Measurements from ENCODE around the gene LCE1D. TPM values are rescaled to one million over a fixed set of nuclear protein-coding genes. Genes with fewer than 3 reads are reported as not detected.

Gene LCE1D, protein sequence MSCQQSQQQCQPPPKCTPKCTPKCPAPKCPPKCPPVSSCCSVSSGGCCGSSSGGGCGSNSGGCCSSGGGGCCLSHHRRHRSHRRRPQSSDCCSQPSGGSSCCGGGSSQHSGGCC
- not detected for total RNA-seq
- long read RNA-seq: 0 reads

DNA sequence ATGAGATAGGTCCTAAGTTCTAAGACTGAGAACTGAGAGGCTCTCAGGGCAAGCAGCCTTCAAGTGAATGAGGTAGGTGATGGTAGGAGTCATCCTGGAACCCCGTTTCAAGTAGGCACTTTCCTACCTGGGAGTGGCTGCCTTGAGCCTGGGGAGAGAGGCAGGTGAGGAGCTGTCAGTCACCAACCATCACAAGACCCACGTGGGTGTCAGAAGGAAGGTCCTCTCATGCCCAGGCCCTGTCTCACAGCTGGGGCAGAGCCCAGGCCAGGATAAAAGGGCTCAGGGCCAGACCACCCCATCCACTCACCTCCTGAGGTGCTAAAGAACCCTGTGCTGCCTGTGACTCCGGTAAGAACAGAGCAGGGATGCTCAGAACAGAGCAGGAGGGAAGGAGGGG lies at the start of gene LCE1D:
Gene LCE1D, plus strand, starts transcription at position 301 of the 400 bp plus-strand sequence. CDS start 1,074 bp downstream, outside the sequence.
- ATAC-seq (no peak), DNase-seq (ENCODE audit: missing footprints) (no peak)
- intact Hi-C loops (cut with DNase I): no loop called here

DNA sequence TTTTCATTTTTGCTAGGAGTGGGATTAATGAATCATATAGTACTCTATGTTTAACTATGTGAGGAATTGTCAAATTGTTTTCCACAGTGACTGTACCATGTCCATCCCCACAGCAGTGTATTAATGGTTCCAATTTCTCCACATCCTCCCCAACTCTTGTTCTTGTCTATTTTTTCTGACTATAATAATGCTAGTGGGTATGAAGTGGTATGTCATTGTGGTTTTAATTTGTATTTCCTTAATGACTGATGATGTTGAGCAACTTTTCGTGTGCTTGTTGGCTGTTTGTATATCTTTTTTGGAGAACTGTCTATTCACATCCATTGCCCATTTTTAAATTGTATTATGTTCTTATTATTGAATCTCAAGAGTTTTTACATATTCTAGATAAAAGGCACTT lies 48.7 kb upstream of the LCE1D start:
- intact Hi-C loops (cut with DNase I): no loop called here
- ATAC-seq (no peak), DNase-seq (ENCODE audit: missing footprints) (no peak)

DNA sequence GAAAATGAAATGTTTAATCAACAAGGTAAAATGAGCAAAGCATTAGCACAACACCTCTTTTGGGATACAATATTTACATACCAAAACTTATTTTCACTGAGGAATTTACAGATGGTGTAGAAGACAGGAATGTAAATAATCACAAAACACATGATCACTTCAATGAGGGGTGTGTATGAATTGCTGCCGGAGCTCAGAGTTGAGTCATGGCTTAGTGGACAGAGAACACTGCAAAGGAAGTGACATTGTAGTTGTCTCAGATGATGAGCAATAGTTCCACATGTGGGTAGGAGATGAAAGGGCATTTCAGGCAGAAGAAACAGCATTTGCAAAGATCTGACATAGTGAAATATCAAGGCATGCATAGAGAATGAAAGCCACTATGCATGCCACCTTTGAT lies 44.3 kb upstream of the LCE1D start:
- intact Hi-C loops (cut with DNase I): no loop called here
- no peak for DNase-seq (ENCODE audit: missing footprints)
- no peak for ATAC-seq

DNA sequence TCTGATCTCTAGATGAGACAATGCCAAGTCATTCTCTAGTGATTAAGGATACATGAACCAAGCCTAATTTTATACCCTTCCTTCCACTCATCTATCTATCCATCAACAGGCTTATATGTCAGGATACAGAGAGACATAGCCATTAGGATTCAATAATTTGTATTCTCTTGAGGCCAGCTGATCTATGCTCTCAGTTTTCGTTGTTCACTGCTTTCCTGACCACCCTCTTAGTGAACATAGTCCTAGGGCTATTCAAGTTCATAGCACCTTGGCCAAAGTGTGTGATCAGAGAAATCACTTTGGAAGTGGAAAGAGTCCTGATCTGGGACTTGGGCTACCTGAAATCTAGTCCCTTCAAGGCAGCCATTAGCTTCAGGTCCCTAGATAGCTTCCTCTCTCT lies 42.9 kb upstream of the LCE1D start:
- intact Hi-C loops (cut with DNase I): no loop called here
- no peak for DNase-seq (ENCODE audit: missing footprints)
- no peak for ATAC-seq

DNA sequence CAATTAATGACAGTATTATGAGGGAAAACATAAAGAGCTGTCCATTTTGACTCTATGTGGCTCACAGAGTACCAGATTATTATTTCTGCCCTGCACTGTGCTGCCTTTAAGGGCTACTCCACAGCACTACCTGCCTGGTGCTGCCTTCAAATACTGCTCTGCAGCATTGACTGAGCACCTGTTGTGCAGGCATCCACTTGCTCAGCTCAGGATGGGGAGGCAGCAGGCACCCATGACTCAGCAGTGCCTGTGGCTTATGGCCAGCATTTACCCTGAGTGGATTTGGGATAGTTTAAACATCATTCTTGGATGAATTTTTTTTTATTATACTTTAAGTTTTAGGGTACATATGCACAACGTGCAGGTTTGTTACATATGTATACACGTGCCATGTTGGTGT lies 39.6 kb upstream of the LCE1D start:
- no peak for DNase-seq (ENCODE audit: missing footprints)
- ATAC-seq: no peak
- intact Hi-C loops (cut with DNase I): no loop called here

DNA sequence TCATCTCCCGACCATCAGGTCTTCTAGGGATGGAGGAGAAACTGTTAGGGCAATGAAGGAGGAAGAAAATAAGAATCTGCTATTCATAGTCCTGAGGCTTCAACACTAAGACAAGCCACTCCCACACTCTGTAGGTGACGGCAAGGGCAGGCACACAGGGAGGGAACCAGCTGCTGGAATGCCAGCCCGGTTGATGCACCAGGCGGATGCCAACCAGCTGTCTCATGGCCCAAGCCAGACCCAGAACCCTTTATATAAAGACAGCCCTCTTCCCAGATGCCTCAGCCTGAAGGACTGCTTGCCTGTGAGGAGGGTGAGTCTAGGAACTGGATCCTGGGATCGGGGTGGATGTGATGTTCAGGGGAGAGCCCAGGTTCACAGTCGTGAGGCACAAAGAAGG lies 38.8 kb upstream of the LCE1D start, which contains the start of gene KPRP:
Gene KPRP, plus strand, starts transcription at position 279 of the 400 bp plus-strand sequence. CDS start 1,564 bp downstream, outside the sequence.
- DNase-seq (ENCODE audit: missing footprints) (no peak), ATAC-seq (no peak)
- intact Hi-C loops (cut with DNase I): no loop called here

DNA sequence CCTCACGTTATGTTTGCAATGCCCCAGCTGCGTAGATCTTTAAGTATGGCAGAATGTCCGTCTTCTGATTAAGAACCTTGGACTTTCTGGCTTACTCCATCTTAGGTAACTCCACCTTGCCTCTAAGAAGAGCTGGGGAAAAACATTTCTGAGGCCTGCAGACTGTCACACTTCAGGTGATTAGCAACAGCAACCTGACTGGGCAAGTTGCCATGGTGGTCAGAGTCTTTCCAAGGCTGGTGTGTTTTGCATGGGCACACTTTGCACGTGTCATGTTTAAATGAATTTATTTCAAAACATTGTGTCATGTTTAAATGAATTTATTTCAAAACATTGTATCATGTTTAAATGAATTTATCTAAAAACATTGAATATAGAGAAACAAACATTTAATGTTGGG lies 37.9 kb upstream of the LCE1D start:
- ATAC-seq (no peak), DNase-seq (ENCODE audit: missing footprints) (no peak)
- intact Hi-C loops (cut with DNase I): no loop called here

DNA sequence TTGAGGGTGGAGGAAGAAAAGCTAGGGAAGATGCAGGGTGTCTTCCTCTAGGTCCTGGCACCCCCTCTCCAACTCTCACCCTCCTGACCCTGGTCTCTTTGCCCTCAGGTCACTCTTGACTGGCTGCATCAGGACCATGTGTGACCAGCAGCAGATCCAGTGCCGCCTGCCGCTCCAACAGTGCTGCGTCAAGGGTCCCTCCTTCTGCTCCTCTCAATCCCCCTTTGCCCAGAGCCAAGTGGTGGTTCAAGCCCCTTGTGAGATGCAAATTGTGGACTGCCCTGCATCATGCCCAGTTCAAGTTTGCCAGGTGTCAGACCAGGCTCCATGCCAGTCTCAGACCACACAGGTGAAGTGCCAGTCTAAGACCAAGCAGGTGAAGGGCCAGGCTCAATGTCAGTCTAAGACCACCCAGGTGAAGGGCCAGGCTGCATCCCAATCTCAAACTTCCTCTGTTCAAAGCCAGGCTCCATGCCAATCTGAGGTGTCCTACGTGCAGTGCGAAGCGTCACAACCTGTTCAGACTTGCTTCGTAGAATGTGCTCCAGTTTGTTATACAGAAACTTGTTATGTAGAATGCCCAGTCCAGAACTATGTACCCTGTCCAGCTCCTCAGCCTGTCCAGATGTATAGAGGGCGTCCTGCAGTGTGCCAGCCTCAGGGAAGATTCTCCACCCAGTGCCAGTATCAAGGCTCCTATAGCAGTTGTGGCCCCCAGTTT lies 36.9 kb upstream of the LCE1D start:
- no peak for DNase-seq (ENCODE audit: missing footprints)
- ATAC-seq: no peak
- intact Hi-C loops (cut with DNase I): no loop called here

DNA sequence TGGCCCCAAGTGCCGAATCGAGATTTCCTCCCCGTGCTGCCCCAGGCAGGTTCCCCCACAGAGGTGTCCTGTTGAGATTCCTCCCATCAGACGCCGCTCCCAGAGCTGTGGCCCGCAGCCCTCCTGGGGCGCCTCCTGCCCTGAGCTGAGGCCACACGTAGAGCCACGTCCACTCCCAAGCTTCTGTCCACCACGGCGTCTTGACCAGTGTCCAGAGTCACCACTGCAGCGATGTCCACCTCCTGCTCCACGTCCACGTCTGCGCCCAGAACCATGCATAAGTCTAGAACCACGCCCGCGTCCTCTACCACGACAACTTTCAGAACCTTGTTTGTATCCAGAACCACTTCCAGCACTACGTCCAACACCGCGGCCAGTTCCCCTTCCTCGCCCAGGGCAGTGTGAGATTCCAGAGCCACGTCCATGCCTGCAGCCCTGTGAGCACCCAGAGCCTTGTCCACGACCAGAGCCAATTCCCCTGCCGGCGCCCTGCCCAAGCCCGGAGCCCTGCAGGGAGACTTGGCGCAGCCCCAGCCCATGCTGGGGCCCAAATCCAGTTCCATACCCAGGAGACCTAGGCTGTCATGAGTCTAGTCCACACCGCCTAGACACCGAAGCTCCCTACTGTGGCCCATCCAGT lies 35.9 kb upstream of the LCE1D start:
- ATAC-seq (no peak), DNase-seq (ENCODE audit: missing footprints) (peak; percentile 67)
- intact Hi-C loops (cut with DNase I): no loop called here

DNA sequence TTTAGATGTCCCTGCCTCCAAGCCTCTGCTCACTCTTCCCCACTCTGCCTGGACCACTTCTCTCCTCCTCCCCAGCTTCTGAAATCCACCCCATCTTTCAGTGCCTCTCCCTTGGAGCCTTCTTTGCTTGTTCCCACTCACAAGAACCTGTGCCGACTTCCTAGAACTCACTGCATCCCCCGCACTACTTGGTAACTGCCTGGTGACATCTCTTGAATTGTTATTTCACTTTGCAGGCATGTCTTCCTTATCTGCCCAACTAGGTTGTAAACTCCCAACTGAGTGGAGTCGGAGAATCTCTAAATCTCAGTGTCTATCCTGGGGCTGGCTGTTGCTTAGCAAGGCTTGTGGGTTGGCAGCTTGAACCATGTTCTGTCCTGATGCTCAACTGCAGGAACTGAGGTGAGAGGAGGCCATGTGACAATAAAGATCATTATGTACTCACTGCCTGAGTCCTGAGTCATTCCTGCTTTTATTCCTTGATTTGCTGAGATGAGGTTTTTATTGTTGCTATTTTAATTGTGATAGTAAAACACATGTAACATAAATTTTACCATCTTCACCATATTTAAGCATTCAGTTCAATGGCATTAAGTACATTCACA lies 34.8 kb upstream of the LCE1D start:
- intact Hi-C loops (cut with DNase I): no loop called here
- no peak for ATAC-seq

DNA sequence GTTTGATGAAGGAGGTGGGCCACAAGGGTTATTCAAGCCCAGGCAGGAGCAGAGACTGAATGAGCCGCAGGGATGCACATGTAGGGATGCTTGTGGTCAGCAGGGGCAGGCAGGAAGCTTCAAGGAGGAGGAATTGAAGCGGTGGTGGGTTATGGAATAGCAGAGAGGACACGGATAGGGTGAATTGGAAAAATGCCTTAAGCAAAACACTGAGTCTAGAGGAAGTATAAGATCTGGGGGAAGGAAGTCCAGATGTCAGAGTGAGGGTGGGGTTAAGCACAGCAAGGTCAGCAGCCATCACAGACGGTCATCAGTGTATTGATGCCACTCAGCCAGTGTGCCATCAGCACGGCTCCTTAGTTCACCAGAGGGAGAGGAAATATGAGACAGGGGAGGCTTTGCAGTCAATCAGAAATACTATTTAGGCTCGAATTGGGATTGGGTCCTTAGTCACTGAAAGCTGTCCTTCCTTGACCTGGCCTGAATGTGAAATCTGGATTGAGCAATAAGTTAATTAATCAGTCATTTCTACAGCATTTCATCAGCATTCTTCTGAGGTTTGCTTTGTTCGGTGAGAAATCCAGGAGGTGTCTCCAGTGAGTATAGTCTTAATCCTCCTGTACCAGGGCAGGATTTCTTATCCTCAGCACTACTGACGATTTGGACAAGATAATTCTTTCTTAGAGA lies 27.5 kb upstream of the LCE1D start:
- no peak for DNase-seq (ENCODE audit: missing footprints)
- intact Hi-C loops (cut with DNase I): no loop called here
- ATAC-seq: no peak

More for the DNA sequence above, 34.8 kb upstream of the LCE1D start:
- DNase-seq (ENCODE audit: missing footprints): no peak

DNA sequence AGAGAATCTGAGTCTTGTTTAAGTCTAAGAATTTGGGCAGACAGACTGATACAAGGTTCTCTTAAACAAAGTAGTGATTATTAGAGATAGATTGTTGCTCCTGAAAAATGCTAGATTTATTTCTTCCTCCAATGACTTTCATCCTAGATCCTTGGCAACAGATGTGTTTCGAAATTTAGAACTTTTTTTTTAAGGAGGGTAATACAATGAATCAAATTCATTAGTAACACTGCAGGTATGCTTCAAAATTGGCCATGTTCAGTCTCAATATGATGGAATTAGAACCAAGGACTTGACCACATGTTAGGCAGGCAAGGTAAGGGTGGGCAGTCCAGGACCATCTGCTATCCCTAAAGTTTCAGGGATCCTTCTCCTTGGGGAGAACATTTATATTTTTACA lies 26.1 kb upstream of the LCE1D start:
- intact Hi-C loops (cut with DNase I): no loop called here
- no peak for ATAC-seq
- no peak for DNase-seq (ENCODE audit: missing footprints)

DNA sequence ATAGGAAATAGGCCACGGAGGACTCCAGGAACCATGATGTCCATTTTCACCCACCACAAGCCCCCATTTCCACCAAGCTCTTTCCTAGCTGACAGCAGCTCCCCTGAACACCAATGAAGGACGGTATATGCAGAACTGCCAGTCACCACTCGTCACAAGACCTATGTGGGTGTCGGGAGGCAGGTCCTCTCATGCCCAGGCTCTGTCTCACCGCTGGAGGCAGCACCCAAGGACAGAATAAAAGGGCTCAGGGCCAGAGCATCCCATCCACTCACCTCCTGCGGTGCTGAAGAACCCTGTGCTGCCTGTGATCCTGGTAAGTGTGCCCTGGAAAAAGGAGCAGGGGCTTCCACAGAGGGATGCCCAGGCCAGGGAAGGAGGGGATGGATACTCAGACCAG lies 21.6 kb upstream of the LCE1D start, which contains the start of gene LCE1F:
Gene LCE1F, plus strand, starts transcription at position 266 of the 400 bp plus-strand sequence. CDS start 1,232 bp downstream, outside the sequence.
- no peak for DNase-seq (ENCODE audit: missing footprints)
- ATAC-seq: no peak
- intact Hi-C loops (cut with DNase I): no loop called here

DNA sequence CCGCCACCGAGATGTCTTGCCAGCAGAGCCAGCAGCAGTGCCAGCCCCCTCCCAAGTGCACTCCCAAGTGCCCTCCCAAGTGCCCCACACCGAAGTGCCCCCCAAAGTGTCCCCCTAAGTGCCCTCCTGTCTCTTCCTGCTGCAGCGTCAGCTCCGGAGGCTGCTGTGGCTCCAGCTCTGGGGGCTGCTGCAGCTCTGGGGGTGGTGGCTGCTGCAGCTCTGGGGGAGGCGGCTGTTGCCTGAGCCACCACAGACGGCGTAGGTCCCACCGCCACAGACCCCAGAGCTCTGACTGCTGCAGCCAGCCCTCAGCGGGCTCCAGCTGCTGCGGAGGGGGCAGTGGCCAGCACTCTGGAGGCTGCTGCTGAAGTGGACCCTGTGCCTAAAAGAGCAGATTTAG lies 20.2 kb upstream of the LCE1D start:
- no peak for ATAC-seq
- intact Hi-C loops (cut with DNase I): no loop called here

DNA sequence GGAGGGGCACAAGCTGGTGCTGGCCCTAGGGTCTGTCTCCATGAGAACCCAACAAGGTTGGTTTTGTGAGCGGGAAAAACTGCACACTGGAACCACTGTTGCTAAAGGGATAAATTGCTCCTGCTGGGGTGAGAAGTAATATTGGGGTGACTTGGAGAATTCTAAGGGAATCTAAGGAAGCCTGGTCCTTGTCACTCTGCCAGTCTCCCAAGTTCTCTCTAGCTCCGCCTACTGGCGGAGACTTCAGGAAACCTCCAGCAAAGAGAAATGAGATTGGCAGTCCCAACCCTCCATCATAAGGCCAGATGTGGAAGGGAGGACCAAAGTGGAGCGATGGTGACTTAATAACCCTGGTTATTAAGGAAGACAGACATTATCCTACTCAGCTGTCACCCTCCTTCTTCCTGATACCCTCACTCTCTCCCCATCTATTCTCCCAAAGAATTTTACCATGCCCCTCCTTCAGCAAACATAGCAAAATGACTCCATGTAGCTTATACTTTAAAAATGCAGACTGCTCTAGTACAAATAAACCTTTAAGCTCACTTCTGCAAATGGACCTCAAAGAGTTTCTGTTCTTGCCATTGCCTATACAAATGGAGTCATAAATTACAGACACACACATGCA lies 18.9 kb upstream of the LCE1D start:
- DNase-seq (ENCODE audit: missing footprints) (no peak), ATAC-seq (no peak)
- intact Hi-C loops (cut with DNase I): no loop called here

More for the DNA sequence above, 20.2 kb upstream of the LCE1D start:
- no peak for DNase-seq (ENCODE audit: missing footprints)

DNA sequence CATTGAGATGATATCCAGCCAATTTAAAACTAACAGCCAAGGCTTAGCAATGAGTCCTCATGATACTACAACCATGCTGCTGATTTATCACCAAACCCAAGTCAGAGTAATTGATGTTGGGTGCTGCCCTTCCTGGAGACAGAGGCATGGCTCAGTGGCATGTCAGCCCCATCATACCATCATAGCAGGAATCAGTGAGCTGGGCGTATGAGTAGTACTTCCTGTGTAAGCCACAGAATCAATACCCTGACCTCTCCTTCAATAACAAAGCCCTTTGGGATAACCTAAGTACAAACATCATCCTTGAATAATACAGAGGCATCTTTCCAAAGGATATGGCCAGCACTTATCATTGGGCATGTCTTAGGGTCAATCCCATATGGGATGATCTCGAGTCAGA lies 13.4 kb upstream of the LCE1D start:
- intact Hi-C loops (cut with DNase I): no loop called here
- ATAC-seq (no peak), DNase-seq (ENCODE audit: missing footprints) (no peak)

DNA sequence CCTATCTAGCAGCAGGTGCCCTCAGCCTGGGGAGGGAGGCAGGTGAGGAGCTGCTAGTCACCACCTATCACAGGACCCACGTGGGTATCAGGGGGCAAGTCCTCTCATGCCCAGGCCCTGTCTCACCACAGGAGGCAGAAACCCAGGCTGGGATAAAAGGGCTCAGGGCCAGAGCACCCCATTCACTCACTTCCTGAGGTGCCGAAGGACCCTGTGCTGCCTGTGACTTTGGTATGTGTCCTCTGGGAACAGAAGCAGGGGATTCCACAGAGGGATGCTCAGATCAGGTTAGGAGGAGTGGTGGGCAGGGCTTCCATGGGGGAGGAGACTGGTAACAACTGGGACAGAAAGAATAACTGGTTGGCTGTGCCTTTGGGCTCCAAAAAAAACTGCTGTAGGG lies 10.4 kb upstream of the LCE1D start, which contains the start of gene LCE1E:
Gene LCE1E, plus strand, starts transcription at position 181 of the 400 bp plus-strand sequence. CDS start 1,043 bp downstream, outside the sequence.
- DNase-seq (ENCODE audit: missing footprints) (no peak), ATAC-seq (no peak)
- intact Hi-C loops (cut with DNase I): no loop called here

DNA sequence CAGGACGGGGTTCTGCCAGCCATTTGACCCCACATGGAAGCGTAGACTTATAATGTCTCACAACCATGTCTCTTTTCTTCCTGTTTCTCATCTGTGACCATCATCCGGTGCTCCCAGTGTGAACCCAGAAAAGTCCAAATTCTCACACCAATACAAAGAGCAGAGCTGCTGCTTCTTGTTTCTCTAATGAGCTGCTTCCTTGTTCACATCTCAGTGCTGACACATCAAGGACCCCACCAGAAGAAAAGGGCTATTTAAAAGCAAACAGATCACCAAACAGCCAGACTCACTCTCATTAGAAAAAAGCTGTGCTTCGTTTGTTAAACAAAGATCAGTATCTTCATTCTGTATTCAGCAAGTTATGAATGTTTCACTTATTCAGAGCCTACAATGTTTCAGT lies 835 bp upstream of the LCE1D start:
- intact Hi-C loops (cut with DNase I): no loop called here
- DNase-seq (ENCODE audit: missing footprints): no peak
- ATAC-seq: no peak

DNA sequence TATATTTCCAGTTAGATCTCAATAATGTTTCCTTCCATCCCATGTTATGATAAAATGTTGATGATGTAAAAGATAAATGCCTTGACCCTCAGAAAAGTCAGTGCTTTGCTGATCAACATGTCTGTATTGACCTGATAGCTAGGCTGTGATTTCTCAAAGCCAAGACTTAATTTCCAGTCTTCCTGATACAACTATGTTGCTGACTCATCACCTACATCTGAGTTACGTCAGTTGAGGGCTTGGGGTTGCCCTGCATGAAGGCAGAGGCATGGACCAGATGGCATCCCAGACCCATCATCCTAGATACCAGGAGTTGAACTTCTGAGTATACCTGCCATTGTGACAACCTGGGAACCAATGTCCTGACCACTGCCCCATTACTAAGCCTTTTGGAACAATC lies 4.8 kb downstream of the LCE1D start:
- intact Hi-C loops (cut with DNase I): no loop called here
- ATAC-seq (no peak), DNase-seq (ENCODE audit: missing footprints) (no peak)

Measured in Right ventricle myocardium inferior (tissue), 1 donor.